Left ventricle myocardium inferior (tissue), 1 donor: ENCODE data around the gene EFNB1. TPM values are rescaled to one million over a fixed set of nuclear protein-coding genes. Genes with fewer than 3 reads are reported as not detected.
A peak's percentile ranks its signal among the peaks of the same experiment; 100 is the strongest.
"Not testable (repeated sequence)": the region's sequence is repeated elsewhere in the genome, so short reads cannot be mapped to it uniquely, and the experiment has no call there.

ENCODE experiments used
- DNase-seq: peaks from one replicate; pipeline ENCODE4 v3.0.0-alpha.2; 2020
- H3K27ac ChIP-seq: fragments of 200-600 bp; replicated peaks from 2 replicates; pipeline ENCODE4 v1.8.0; 2021
- H3K27me3 ChIP-seq: fragments of 200-600 bp; 2 replicates; pipeline ENCODE4 v1.8.0; 2021; ENCODE audit warnings: low read depth
- H3K36me3 ChIP-seq: fragments of 200-600 bp; 2 replicates; pipeline ENCODE4 v1.8.0; 2021
- H3K4me1 ChIP-seq: fragments of 200-600 bp; 2 replicates; pipeline ENCODE4 v1.8.0; 2021
- H3K4me3 ChIP-seq: fragments of 200-600 bp; 2 replicates; pipeline ENCODE4 v1.8.0; 2021; ENCODE audit warnings: mild to moderate bottlenecking, moderate library complexity
- H3K9me3 ChIP-seq: fragments of 200-600 bp; replicated peaks from 2 replicates; pipeline ENCODE4 v1.8.0; 2021
- intact Hi-C: fragments of 100-400 bp; cut with micrococcal nuclease; formaldehyde crosslinking; loops from one replicate; pipeline ENCODE4 v1.11.0; 2022
- total RNA-seq: library from RNA; stranded (reverse); fragmentation: NEBNext Ultra II Directional; extraction: Animal tissue kit (Norgen Biotek cat#: 25700); gene quantifications from one replicate; pipeline ENCODE4 v1.2.1, GENCODE V29; 2021
- TF ChIP-seq, protein P1 (sequence below): fragments of 200-600 bp; IDR thresholded peaks from 2 replicates; pipeline ENCODE4 v1.8.0; 2021; ENCODE audit warnings: antibody characterized with exemption, mild to moderate bottlenecking, borderline replicate concordance
- donor health status: DM: no; HTN: yes; CAD: no; lungs with severe emphysema.

Gene EFNB1
- total RNA-seq, 1 donor from 2014 or later: 14.7 TPM

- Histone ChIP-seq H3K4me1 (no peaks in the 10 kb centered on the region), H3K9me3 (no peaks in the 10 kb centered on the region), H3K36me3 (no peaks in the 10 kb centered on the region), H3K27me3 (no peaks in the 10 kb centered on the region), H3K27ac (no peak overlapping the region), H3K4me3 (no peak overlapping the region)
- TF ChIP-seq, protein P1, sequence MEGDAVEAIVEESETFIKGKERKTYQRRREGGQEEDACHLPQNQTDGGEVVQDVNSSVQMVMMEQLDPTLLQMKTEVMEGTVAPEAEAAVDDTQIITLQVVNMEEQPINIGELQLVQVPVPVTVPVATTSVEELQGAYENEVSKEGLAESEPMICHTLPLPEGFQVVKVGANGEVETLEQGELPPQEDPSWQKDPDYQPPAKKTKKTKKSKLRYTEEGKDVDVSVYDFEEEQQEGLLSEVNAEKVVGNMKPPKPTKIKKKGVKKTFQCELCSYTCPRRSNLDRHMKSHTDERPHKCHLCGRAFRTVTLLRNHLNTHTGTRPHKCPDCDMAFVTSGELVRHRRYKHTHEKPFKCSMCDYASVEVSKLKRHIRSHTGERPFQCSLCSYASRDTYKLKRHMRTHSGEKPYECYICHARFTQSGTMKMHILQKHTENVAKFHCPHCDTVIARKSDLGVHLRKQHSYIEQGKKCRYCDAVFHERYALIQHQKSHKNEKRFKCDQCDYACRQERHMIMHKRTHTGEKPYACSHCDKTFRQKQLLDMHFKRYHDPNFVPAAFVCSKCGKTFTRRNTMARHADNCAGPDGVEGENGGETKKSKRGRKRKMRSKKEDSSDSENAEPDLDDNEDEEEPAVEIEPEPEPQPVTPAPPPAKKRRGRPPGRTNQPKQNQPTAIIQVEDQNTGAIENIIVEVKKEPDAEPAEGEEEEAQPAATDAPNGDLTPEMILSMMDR: no peak
- DNase-seq: no peak
- intact Hi-C loops: no loop called here
These were observed 34.4 kb upstream of the EFNB1 start for GRCh38 chrX:68794461-68794860.

- H3K27me3 ChIP-seq: no peaks in the 10 kb centered on the region
- no peaks in the 10 kb centered on the region for H3K9me3 ChIP-seq
- TF ChIP-seq, protein P1: no peak
- H3K4me1 ChIP-seq: no peaks in the 10 kb centered on the region
- no peaks in the 10 kb centered on the region for H3K36me3 ChIP-seq
- DNase-seq: no peak
- intact Hi-C loops: no loop called here
- no peak overlapping the region for H3K27ac ChIP-seq
- H3K4me3 ChIP-seq: no peak overlapping the region
These were observed 33.1 kb upstream of the EFNB1 start for GRCh38 chrX:68795741-68796140.

DNA sequence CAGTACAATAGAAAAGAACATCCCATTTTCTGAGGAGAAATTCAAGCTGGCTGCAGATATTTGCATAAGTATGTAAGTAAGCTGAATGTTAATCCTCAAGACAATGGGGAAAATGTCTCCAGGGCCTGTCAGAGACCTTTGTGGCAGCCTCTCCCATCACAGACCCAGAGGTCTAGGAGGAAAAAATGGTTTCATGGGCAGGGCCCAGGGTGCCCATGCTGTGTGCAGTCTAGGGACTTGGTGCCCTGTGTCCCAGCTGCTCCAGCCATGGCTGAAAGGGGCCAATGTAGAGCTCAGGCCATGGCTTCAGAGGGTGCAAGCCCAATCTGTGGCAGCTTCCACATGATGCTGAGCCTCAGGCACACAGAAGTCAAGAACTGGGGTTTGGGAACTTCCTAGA lies 30.4 kb upstream of the EFNB1 start:
- H3K4me1 ChIP-seq, H3K27ac ChIP-seq, H3K4me3 ChIP-seq, H3K9me3 ChIP-seq, DNase-seq, intact Hi-C loops, H3K36me3 ChIP-seq, H3K27me3 ChIP-seq: not testable (repeated sequence)

DNA sequence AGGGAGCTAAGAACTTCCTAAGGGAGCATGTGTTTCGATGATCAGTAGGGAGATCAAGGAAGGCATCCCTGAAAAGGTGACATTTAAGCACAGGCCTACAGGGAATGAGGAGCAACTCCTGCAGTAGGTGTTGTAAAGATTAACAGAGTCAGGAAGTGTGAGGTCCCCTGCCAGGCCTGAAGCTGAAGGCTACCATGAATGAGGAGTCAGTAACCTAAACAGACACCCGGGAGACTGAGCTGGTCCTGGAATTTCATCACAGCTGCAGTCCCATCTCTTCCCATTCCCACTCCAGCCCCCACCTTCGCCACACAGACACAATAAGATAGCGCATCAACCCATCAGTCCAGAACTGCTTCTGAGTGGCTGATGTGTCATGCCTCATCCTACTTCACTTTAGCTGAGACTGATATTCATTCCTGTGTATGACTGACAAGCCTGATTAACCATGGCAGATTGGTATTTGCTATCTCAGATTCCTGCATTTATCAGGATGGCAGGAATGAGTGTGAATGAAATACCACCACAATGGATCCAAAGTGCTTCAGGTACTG lies 27.0 kb upstream of the EFNB1 start:
- DNase-seq: no peak
- Histone ChIP-seq H3K4me3 (no peak overlapping the region), H3K27ac (no peak overlapping the region), H3K4me1 (no peaks in the 10 kb centered on the region), H3K9me3 (no peaks in the 10 kb centered on the region), H3K27me3 (no peaks in the 10 kb centered on the region), H3K36me3 (no peaks in the 10 kb centered on the region)
- TF ChIP-seq, protein P1: no peak
- intact Hi-C loops: no loop called here

GRCh38 chrX:68807818-68808217 lies 21.0 kb upstream of the EFNB1 start:
- Histone ChIP-seq H3K4me3 (no peak overlapping the region), H3K4me1 (no peaks in the 10 kb centered on the region), H3K27ac (no peak overlapping the region), H3K9me3 (no peaks in the 10 kb centered on the region), H3K27me3 (no peaks in the 10 kb centered on the region), H3K36me3 (no peaks in the 10 kb centered on the region)
- intact Hi-C loops: loop anchor here (5.0 kb wide), 2 partner anchors 76 to 296 kb away; no protein-coding TSS in a partner anchor
- DNase-seq: no peak
- TF ChIP-seq, protein P1: peak; percentile 63

DNA sequence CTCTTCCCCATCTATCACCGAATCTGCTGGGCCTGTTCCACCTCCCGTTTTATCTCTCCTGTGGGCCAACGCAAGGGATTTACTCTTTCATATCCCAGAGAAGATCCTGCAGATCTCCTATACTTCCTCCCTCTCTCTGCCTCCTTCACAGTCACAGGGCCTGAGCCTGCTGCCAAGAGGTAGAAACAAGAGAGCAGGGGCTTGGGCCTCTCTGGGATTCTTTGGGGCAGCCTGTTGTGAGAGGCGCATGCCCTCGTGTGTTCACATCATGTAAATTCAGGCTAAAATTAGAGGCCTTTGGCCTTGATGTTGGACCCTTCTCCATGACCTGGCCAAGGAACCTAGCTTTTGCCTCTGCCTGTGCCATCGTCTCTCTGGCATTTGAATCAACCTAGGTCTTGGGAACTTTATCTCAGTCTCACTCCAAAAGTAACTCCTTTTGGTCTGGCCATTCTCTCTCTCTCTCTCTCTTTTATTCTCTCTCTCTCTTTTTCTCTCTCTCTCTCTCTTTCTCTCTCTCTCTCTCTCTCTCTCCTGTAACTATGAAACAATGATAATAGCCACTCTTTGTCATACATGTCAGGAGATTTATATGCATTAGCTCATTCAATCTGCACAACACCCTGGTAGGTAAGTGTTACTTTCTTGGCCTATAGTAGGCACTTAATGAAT lies 20.0 kb upstream of the EFNB1 start:
- DNase-seq: peak; percentile 26
- TF ChIP-seq, protein P1: peak; percentile 53

More for the DNA sequence above, 20.0 kb upstream of the EFNB1 start:
- intact Hi-C loops: loop anchor here (5.0 kb wide), 2 partner anchors 77 to 297 kb away; no protein-coding TSS in a partner anchor
- H3K4me3 ChIP-seq: no peak overlapping the region
- no peaks in the 10 kb centered on the region for H3K4me1 ChIP-seq
- H3K9me3 ChIP-seq: no peaks in the 10 kb centered on the region
- no peaks in the 10 kb centered on the region for H3K27me3 ChIP-seq
- no peak overlapping the region for H3K27ac ChIP-seq
- H3K36me3 ChIP-seq: no peaks in the 10 kb centered on the region
